HepG2 (cell line): ENCODE results near the gene PGPEP1. TPM values are rescaled to one million over a fixed set of nuclear protein-coding genes. Genes with fewer than 3 reads are reported as not detected.

Experiments
- FOXK1 ChIP-seq: sonication (generic); formaldehyde crosslinking; IDR thresholded peaks from 2 replicates; pipeline ENCODE4 v1.4.0; 2020; ENCODE audit warnings: low read depth, missing genetic modification reagents, borderline replicate concordance
- FOXM1 ChIP-seq: sonication (generic); formaldehyde crosslinking; IDR thresholded peaks from 2 replicates; pipeline ENCODE4 v1.5.0; 2020; ENCODE audit warnings: missing genetic modification reagents
- JUND ChIP-seq: sonication (generic); formaldehyde crosslinking; IDR thresholded peaks from 2 replicates; pipeline ENCODE4 v1.8.0; 2022; ENCODE audit warnings: mild to moderate bottlenecking, missing genetic modification reagents
- MBD4 ChIP-seq: IDR thresholded peaks from 2 replicates; pipeline ENCODE4 v1.6.1; 2012; ENCODE audit warnings: low read length, inconsistent platforms, borderline replicate concordance
- TCF7L2 ChIP-seq: IDR thresholded peaks from 2 replicates; pipeline ENCODE4 v1.6.1; 2011; ENCODE audit warnings: mild to moderate bottlenecking, low read depth, low read length, moderate library complexity
- ZNF484 ChIP-seq: sonication (generic); formaldehyde crosslinking; IDR thresholded peaks from 2 replicates; pipeline ENCODE4 v1.5.1; 2020; ENCODE audit warnings: mild to moderate bottlenecking, low read depth, missing genetic modification reagents, borderline replicate concordance
- ZNF549 ChIP-seq: sonication (generic); formaldehyde crosslinking; IDR thresholded peaks from 2 replicates; pipeline ENCODE4 v1.5.0; 2020; ENCODE audit warnings: missing genetic modification reagents
- ZNF703 ChIP-seq: sonication (generic); formaldehyde crosslinking; IDR thresholded peaks from 2 replicates; pipeline ENCODE4 v1.5.1; 2020; ENCODE audit warnings: missing genetic modification reagents, mild to moderate bottlenecking, moderate library complexity, borderline replicate concordance
- ZNF75D ChIP-seq: sonication (generic); formaldehyde crosslinking; IDR thresholded peaks from 2 replicates; pipeline ENCODE4 v1.8.1; 2023; ENCODE audit warnings: missing genetic modification reagents, mild to moderate bottlenecking, borderline replicate concordance
- polyA plus RNA-seq, 8 experiments: library from polyadenylated mRNA; depleted of rRNA in 3 of 8; stranded (reverse) in 7 of 8; unstranded in 1 of 8; fragments of >200 nt; fragmentation: Illumina TruSeq in 4 of 8; extraction: Trizol in 4 of 8; gene quantifications; 2 replicates each; pipeline versions ENCODE4 v1.2.1 to v1.2.3, GENCODE V29; 2011 to 2016; ENCODE audit warnings: low read depth in 4 of 8, missing spikeins in 1 of 8, mixed read lengths in 1 of 8; ENCODE audit not compliant: insufficient read depth in 1 of 8
- total RNA-seq, 5 experiments: library from RNA; depleted of rRNA; stranded (reverse); fragments of >200 nt; fragmentation: Illumina TruSeq; extraction: Trizol; gene quantifications; 2 replicates each; pipeline ENCODE4 v1.2.3, GENCODE V29; 2016; ENCODE audit warnings: low read depth in 1 of 5
- TF ChIP-seq, protein P1 (sequence below): sonication (generic); formaldehyde crosslinking; IDR thresholded peaks from 2 replicates; pipeline ENCODE4 v1.4.0; 2020; ENCODE audit warnings: missing genetic modification reagents
- TF ChIP-seq, protein P2 (sequence below): sonication (generic); formaldehyde crosslinking; IDR thresholded peaks from 2 replicates; pipeline ENCODE4 v1.8.1; 2023; ENCODE audit warnings: mild to moderate bottlenecking, moderate library complexity, missing genetic modification reagents
- TF ChIP-seq, protein P3 (sequence below): IDR thresholded peaks from 2 replicates; pipeline ENCODE4 v1.6.1; 2012; ENCODE audit warnings: low read length, improper control_type of control experiment
- TF ChIP-seq, protein P4 (sequence below): IDR thresholded peaks from 2 replicates; pipeline ENCODE4 v1.6.1; 2016; ENCODE audit warnings: missing genetic modification reagents, missing compliant biosample characterization
- TF ChIP-seq, protein P5 (sequence below): IDR thresholded peaks from 2 replicates; pipeline ENCODE4 v1.4.0; 2020; ENCODE audit warnings: mild to moderate bottlenecking, missing genetic modification reagents
- TF ChIP-seq, protein P6 (sequence below): sonication (generic); formaldehyde crosslinking; IDR thresholded peaks from 2 replicates; pipeline ENCODE4 v1.4.0; 2020; ENCODE audit warnings: mild to moderate bottlenecking, low read depth, missing genetic modification reagents

Gene PGPEP1
- total and polyA plus RNA-seq, 2 of the 13 experiments (the other 11 are each of a cell fraction or from before 2014, with no cell fraction given), result 53.1 to 56.6 TPM

DNA sequence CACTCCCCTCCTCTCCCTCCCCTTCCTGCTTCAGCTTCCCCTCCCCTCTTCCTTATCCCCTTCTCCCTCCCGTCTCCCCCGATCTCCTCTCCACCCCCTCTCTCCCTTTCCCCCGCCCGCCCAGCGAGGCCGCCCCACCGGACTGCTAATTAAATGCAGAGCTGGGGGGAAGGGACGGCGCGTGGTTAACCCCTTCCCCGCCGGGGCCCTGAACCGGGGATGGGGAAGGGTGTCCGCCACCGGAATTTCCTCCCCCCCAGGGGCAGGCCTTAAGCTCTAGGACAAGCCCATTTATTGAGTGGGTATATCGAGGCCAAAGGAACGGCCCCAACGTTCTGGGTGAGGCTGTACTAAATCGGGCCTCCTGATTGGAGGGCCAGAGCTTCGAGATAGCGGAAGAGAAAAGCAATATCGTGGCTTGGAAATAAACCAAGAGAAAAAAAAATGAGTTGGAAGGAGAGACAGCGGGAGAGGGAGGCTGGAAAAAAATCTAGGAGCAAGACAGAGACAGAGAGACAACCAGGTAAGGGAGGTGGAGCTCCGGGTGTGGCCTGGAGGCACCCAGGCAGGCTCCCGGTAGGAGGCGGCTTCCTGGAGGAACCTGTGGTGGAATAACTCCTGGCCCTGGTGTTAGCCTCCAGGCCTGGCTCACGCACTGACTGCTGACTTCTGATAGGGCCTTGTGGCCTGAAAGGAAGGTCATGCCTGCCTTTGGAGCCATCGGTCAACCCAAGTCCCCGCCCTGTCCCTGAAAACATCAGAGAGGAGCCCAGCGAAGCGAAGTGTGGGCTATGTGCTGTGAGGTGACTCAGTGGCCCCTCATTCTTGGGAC, 47.4 kb upstream of the PGPEP1 start (continued):
- TF ChIP-seq, protein P1, sequence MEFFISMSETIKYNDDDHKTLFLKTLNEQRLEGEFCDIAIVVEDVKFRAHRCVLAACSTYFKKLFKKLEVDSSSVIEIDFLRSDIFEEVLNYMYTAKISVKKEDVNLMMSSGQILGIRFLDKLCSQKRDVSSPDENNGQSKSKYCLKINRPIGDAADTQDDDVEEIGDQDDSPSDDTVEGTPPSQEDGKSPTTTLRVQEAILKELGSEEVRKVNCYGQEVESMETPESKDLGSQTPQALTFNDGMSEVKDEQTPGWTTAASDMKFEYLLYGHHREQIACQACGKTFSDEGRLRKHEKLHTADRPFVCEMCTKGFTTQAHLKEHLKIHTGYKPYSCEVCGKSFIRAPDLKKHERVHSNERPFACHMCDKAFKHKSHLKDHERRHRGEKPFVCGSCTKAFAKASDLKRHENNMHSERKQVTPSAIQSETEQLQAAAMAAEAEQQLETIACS (CRISPR knock-in tag), result no peak
- no peak for TF ChIP-seq ZNF484
- TF ChIP-seq ZNF75D, result no peak
- TF ChIP-seq, protein P2, sequence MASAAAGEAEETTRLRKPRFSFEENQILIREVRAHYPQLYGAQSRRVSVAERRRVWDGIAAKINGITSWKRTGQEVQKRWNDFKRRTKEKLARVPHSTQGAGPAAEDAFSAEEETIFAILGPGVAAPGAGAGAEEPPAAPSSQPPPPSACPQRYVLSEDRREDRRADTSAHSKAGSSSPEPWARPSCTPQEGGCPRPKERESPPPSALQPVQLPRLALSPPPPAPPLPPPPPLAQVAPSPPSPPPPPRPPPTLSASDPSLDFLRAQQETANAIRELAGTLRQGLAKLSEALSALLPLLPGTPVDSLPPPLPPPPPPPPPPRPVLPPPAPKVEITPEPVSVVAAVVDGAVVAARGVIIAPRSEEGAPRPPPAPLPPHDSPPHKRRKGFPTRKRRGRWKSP (CRISPR knock-in tag), result no peak
- no peak for TF ChIP-seq TCF7L2
- TF ChIP-seq ZNF703 (CRISPR knock-in tag), result no peak
- TF ChIP-seq, protein P3, sequence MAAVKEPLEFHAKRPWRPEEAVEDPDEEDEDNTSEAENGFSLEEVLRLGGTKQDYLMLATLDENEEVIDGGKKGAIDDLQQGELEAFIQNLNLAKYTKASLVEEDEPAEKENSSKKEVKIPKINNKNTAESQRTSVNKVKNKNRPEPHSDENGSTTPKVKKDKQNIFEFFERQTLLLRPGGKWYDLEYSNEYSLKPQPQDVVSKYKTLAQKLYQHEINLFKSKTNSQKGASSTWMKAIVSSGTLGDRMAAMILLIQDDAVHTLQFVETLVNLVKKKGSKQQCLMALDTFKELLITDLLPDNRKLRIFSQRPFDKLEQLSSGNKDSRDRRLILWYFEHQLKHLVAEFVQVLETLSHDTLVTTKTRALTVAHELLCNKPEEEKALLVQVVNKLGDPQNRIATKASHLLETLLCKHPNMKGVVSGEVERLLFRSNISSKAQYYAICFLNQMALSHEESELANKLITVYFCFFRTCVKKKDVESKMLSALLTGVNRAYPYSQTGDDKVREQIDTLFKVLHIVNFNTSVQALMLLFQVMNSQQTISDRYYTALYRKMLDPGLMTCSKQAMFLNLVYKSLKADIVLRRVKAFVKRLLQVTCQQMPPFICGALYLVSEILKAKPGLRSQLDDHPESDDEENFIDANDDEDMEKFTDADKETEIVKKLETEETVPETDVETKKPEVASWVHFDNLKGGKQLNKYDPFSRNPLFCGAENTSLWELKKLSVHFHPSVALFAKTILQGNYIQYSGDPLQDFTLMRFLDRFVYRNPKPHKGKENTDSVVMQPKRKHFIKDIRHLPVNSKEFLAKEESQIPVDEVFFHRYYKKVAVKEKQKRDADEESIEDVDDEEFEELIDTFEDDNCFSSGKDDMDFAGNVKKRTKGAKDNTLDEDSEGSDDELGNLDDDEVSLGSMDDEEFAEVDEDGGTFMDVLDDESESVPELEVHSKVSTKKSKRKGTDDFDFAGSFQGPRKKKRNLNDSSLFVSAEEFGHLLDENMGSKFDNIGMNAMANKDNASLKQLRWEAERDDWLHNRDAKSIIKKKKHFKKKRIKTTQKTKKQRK, result no peak
- TF ChIP-seq, protein P4, sequence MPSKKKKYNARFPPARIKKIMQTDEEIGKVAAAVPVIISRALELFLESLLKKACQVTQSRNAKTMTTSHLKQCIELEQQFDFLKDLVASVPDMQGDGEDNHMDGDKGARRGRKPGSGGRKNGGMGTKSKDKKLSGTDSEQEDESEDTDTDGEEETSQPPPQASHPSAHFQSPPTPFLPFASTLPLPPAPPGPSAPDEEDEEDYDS (CRISPR knock-in tag), result peak; percentile 49; the same call in 1 of the 2 replicates
- no peak for TF ChIP-seq FOXK1 (CRISPR knock-in tag)
- no peak for TF ChIP-seq FOXM1
- no peak for TF ChIP-seq MBD4
- TF ChIP-seq, protein P5, sequence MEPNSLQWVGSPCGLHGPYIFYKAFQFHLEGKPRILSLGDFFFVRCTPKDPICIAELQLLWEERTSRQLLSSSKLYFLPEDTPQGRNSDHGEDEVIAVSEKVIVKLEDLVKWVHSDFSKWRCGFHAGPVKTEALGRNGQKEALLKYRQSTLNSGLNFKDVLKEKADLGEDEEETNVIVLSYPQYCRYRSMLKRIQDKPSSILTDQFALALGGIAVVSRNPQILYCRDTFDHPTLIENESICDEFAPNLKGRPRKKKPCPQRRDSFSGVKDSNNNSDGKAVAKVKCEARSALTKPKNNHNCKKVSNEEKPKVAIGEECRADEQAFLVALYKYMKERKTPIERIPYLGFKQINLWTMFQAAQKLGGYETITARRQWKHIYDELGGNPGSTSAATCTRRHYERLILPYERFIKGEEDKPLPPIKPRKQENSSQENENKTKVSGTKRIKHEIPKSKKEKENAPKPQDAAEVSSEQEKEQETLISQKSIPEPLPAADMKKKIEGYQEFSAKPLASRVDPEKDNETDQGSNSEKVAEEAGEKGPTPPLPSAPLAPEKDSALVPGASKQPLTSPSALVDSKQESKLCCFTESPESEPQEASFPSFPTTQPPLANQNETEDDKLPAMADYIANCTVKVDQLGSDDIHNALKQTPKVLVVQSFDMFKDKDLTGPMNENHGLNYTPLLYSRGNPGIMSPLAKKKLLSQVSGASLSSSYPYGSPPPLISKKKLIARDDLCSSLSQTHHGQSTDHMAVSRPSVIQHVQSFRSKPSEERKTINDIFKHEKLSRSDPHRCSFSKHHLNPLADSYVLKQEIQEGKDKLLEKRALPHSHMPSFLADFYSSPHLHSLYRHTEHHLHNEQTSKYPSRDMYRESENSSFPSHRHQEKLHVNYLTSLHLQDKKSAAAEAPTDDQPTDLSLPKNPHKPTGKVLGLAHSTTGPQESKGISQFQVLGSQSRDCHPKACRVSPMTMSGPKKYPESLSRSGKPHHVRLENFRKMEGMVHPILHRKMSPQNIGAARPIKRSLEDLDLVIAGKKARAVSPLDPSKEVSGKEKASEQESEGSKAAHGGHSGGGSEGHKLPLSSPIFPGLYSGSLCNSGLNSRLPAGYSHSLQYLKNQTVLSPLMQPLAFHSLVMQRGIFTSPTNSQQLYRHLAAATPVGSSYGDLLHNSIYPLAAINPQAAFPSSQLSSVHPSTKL (CRISPR knock-in tag), result no peak
- TF ChIP-seq ZNF549 (CRISPR knock-in tag), result no peak
- TF ChIP-seq, protein P6, sequence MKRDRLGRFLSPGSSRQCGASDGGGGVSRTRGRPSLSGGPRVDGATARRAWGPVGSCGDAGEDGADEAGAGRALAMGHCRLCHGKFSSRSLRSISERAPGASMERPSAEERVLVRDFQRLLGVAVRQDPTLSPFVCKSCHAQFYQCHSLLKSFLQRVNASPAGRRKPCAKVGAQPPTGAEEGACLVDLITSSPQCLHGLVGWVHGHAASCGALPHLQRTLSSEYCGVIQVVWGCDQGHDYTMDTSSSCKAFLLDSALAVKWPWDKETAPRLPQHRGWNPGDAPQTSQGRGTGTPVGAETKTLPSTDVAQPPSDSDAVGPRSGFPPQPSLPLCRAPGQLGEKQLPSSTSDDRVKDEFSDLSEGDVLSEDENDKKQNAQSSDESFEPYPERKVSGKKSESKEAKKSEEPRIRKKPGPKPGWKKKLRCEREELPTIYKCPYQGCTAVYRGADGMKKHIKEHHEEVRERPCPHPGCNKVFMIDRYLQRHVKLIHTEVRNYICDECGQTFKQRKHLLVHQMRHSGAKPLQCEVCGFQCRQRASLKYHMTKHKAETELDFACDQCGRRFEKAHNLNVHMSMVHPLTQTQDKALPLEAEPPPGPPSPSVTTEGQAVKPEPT (CRISPR knock-in tag), result no peak
- TF ChIP-seq JUND (CRISPR knock-in tag), result no peak
